Lower leg skin (tissue), 4 donors: ENCODE results near the gene TPH2. TPM values are rescaled to one million over a fixed set of nuclear protein-coding genes. Genes with fewer than 3 reads are reported as not detected.

ENCODE experiments used
- DNase-seq, 2 donors: peaks; one replicate each; pipeline ENCODE4 v3.0.0-alpha.2; 2019; ENCODE audit warnings: low spot score in 2 of 2
- H3K4me3 ChIP-seq: fragments of 200-600 bp; sonication (generic); 2 replicates; pipeline ENCODE4 v1.5.1; 2017; ENCODE audit warnings: mild to moderate bottlenecking, low read depth; ENCODE audit not compliant: poor library complexity, severe bottlenecking
- POLR2A ChIP-seq, 2 donors: fragments of 450-650 bp; IDR thresholded peaks; one replicate each; pipeline ENCODE4 v1.6.1; 2016 to 2017; ENCODE audit warnings: antibody characterized with exemption in 2 of 2, mild to moderate bottlenecking in 1 of 2, moderate library complexity in 1 of 2
- WGBS, 2 donors: methylation state at CpG; one replicate each; pipeline ENCODE4 v1.1.5; 2018; 5-methylcytosine and 5-hydroxymethylcytosine counted together
- intact Hi-C: fragments of 100-400 bp; cut with DNase I; formaldehyde crosslinking; loops from one replicate; pipeline ENCODE4 v1.15.0; 2023; ENCODE audit warnings: low total_unique reads
- total RNA-seq, 4 donors: library from RNA; depleted of rRNA; stranded (reverse); fragments of >200 nt; gene quantifications; one replicate each; pipeline ENCODE4 v1.1.0, GENCODE V29; 2016
- TF ChIP-seq, protein P1 (sequence below), 3 donors: fragments of 450-650 bp; IDR thresholded peaks; one replicate each; pipeline ENCODE4 v1.5.1; 2016; ENCODE audit warnings: antibody characterized with exemption in 3 of 3, mild to moderate bottlenecking in 3 of 3, moderate library complexity in 2 of 3

Gene TPH2
- total RNA-seq, 4 donors from 2014 or later = not detected

DNA sequence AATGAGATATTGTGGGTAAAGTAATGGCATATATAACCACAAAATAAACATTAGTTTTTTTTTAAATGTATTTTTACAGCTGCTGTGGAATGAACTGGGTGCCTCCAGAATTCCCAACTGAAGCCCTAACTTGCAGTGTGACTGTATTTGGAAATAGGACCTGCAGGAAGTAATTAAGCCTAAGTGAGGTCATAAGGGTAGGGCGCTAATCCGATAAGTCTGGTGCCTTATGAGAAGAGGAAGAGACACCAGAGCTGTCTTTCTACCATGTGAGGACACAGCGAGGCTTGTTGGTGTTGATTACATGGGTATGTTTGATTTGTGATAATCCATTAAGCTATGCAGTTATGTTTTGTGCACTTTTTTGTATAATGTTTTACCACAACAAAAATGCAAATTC lies 136.8 kb downstream of the TPH2 start:
- TF ChIP-seq, protein P1, sequence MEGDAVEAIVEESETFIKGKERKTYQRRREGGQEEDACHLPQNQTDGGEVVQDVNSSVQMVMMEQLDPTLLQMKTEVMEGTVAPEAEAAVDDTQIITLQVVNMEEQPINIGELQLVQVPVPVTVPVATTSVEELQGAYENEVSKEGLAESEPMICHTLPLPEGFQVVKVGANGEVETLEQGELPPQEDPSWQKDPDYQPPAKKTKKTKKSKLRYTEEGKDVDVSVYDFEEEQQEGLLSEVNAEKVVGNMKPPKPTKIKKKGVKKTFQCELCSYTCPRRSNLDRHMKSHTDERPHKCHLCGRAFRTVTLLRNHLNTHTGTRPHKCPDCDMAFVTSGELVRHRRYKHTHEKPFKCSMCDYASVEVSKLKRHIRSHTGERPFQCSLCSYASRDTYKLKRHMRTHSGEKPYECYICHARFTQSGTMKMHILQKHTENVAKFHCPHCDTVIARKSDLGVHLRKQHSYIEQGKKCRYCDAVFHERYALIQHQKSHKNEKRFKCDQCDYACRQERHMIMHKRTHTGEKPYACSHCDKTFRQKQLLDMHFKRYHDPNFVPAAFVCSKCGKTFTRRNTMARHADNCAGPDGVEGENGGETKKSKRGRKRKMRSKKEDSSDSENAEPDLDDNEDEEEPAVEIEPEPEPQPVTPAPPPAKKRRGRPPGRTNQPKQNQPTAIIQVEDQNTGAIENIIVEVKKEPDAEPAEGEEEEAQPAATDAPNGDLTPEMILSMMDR (IDR thresholded peaks at IDR 0.05) = no peak
- no peak for TF ChIP-seq POLR2A (IDR thresholded peaks at IDR 0.05)
- no peak for DNase-seq
- intact Hi-C loops = no loop called here
- H3K4me3 ChIP-seq = no peak overlapping the region
- 39 to 64% methylated on average over 3 of the region's 3 CpGs for WGBS, 2 donors

DNA sequence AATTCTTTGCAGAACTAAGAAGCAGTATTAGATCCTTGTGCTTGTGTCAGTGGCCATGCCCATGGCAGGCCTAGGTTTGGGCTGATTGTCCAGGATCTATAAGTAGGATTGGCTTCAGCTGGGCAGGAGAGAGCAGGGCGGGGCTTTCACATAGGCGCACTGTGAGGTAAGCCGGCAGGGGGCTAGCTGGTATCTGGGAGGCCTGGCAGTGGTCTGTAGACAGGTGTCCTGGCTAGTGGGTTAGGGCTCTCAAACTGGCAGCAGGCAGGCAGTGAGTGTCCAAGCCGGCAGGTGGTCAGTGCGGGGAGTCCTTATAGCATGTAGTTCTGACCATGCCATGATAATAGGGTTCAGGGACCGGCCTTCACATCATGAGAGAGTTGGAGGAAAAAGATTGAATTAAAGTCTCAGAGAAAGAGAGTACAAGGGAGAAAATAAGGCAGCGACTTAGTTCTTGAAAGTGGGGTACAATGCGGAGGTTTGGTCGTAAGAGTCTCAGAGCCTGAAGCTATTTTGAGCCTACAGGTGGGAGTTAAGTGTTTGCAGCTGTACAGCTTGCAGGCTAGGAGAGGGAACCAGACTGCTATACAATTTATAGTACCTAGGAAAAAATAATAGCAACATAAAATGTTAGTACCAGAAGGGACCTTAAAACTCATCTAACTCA lies 137.4 kb downstream of the TPH2 start:
- no peak for DNase-seq
- no peak overlapping the region for H3K4me3 ChIP-seq
- intact Hi-C loops = no loop called here
- 77 to 80% methylated on average over 9 of the region's 9 CpGs for WGBS, 2 donors
- TF ChIP-seq, protein P1 (IDR thresholded peaks at IDR 0.05) = no peak
- TF ChIP-seq POLR2A (IDR thresholded peaks at IDR 0.05) = no peak

DNA sequence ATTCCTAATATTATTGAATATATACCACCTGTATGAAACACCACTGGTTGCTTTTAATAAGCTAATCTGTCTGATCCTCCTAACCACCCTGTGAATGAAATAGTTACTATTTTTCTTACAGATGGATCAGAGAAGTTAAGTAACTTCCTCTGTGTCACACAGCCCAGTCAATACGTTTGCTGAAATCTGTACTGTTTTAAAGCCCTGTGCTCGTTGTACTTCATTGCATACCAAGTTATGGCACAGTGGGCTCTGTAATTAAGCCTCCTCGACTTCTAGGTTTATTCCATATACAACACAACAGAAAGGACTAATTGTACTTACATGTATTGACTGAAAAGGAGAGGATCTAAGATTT lies 137.9 kb downstream of the TPH2 start:
- no peak for TF ChIP-seq POLR2A (IDR thresholded peaks at IDR 0.05)
- TF ChIP-seq, protein P1 (IDR thresholded peaks at IDR 0.05) = no peak
- 74 to 80% methylated on average over 3 of the region's 3 CpGs for WGBS, 2 donors

DNA sequence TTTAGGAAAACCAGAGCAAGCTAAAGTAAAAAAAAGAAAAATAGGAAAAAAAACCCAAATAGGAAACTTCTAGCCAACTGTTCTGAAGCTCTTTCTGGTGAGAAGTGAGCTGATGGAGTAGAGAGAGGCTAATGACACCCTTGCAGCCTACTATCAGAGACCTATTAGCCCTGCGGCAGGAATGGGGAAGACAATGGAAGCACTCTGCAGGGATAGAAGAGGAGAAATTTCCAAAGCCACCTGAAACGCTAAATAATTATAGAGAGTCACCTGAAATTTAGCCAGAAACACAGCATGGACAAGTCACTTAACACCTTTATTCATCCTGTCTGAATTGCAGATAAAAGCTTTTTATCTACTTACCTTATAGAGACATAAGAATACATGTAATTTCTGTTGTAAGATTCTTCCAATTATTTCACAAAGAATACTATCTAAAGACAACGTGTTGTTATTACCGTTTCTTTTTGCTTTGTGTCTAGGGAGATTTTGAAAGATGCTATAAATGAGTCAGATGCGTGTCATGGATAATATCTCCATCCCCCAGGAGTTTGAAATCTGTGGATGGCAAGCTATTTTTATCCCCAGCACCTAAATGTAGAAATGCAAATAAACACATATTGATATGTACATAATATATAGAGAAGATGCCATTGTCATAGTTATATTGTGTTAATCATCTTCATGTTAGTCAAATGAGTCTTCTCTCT lies 138.6 kb downstream of the TPH2 start:
- intact Hi-C loops = no loop called here
- WGBS, 2 donors = 68 to 80% methylated on average over 5 of the region's 5 CpGs
- H3K4me3 ChIP-seq = no peak overlapping the region
- no peak for DNase-seq
- no peak for TF ChIP-seq POLR2A (IDR thresholded peaks at IDR 0.05)
- TF ChIP-seq, protein P1 (IDR thresholded peaks at IDR 0.05) = no peak

More for the DNA sequence above, 137.9 kb downstream of the TPH2 start:
- intact Hi-C loops = no loop called here
- H3K4me3 ChIP-seq = no peak overlapping the region
- no peak for DNase-seq

DNA sequence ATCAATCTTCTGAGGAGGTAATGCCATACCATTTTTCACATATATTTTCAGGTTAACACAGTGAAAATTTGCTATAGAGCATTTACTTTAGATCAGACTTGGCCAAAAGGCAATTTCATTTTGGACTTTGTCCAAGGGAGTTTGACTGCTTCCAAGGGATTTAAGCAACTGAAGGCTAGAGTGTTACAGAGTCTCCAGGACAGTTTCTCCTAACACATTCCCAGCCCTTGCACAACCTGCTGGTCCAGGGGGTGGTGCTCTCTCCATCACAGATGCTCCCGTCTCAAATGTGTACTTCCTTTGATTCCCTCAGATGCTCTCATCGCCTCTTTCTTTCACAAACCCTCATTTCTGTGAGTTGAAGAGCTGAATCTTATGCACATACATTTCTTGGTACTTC lies 143.1 kb downstream of the TPH2 start:
- 63 to 64% methylated on average over 2 of the region's 2 CpGs for WGBS, 2 donors
- intact Hi-C loops = no loop called here
- no peak for TF ChIP-seq POLR2A (IDR thresholded peaks at IDR 0.05)
- TF ChIP-seq, protein P1 (IDR thresholded peaks at IDR 0.05) = no peak
- no peak for DNase-seq
- H3K4me3 ChIP-seq = no peak overlapping the region

Other genes with a start within 250 kb of the TPH2 start
- 10 to 100 TPM; 34.2 to 51.8 (median 39.1) TPM for gene RAB21, start 184.0 kb upstream of the TPH2 start, total RNA-seq
- gene TBC1D15, start 99.1 kb upstream of the TPH2 start, total RNA-seq = 10 to 100 TPM; 29.1 to 52.2 (median 41.3) TPM